Breast epithelium (tissue), 3 donors: Measurements from ENCODE around the gene ABHD6.

ENCODE experiments used
- POLR2A ChIP-seq: fragments of 450-650 bp; IDR thresholded peaks from one replicate; pipeline ENCODE4 v1.6.1; 2016; ENCODE audit warnings: antibody characterized with exemption, mild to moderate bottlenecking, moderate library complexity
- POLR2AphosphoS5 ChIP-seq, 3 donors: sonication (generic); formaldehyde crosslinking; IDR thresholded peaks; one replicate each; pipeline ENCODE4 v1.6.1; 2017; ENCODE audit warnings: antibody characterized with exemption in 3 of 3
- TF ChIP-seq, protein P1 (sequence below), 3 donors: fragments of 450-650 bp; IDR thresholded peaks; one replicate each; pipeline ENCODE4 v1.5.1; 2016 to 2017; ENCODE audit warnings: antibody characterized with exemption in 3 of 3, mild to moderate bottlenecking in 3 of 3, moderate library complexity in 3 of 3

DNA sequence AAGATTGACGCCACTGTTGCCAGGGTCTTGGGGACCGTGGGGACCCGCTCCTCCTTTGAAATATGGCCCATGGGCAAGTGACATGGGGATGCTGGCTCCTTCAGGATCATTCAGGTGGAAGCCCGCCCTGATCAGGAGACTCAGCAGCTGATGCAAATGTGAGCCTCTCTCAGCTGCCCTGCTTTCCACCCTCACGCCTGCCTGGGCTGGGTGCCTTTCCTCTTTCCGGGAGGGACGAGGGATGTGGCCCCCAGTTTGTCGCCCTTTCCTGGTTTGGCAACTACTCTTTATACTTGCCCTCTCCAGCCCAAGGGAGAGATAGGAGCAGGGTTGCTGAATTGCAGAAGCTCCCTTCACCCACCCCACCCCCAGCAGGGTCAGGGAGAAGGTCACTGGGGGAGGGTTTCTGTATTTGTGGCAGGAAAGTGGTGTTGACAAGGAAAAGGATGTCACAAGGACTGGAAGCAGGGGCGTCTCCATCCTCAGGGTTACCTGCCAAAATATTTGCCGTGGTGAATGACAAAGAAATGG is 48.6 kb upstream of the ABHD6 start:
- TF ChIP-seq, protein P1, sequence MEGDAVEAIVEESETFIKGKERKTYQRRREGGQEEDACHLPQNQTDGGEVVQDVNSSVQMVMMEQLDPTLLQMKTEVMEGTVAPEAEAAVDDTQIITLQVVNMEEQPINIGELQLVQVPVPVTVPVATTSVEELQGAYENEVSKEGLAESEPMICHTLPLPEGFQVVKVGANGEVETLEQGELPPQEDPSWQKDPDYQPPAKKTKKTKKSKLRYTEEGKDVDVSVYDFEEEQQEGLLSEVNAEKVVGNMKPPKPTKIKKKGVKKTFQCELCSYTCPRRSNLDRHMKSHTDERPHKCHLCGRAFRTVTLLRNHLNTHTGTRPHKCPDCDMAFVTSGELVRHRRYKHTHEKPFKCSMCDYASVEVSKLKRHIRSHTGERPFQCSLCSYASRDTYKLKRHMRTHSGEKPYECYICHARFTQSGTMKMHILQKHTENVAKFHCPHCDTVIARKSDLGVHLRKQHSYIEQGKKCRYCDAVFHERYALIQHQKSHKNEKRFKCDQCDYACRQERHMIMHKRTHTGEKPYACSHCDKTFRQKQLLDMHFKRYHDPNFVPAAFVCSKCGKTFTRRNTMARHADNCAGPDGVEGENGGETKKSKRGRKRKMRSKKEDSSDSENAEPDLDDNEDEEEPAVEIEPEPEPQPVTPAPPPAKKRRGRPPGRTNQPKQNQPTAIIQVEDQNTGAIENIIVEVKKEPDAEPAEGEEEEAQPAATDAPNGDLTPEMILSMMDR (IDR thresholded peaks at IDR 0.05), result no peak
- TF ChIP-seq POLR2AphosphoS5 (IDR thresholded peaks at IDR 0.05) (no peak), POLR2A (no peak)
